NCI-H1092 (cell line): ENCODE data around the gene CNTN4.
"Not testable (repeated sequence)": the region's sequence is repeated elsewhere in the genome, so short reads cannot be mapped to it uniquely, and the experiment has no call there.

Source experiments
- DNase-seq: peaks from one replicate; lab custom pipeline; 2025; lab: John Stamatoyannopoulos, UW

Gene CNTN4

DNA sequence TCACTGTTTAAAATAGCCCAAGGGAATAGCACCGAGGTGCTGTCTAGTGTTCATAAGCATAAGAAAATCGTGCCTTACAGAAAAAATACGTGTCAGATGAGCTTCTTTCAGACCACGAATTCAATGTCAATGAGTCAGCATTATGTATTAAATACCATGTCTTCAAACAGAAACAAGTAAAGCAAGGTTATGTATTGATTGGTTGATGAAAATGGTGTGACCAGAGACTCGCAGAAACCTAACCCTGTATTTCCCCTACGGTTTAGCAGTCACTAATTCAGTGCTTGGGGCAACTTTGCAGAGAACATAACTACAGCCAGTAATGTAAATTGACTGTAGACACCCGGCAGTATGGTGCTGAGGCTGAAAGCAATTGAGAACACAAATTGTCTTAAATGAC, 703.8 kb downstream of the CNTN4 start:
- DNase-seq: no peak

DNA sequence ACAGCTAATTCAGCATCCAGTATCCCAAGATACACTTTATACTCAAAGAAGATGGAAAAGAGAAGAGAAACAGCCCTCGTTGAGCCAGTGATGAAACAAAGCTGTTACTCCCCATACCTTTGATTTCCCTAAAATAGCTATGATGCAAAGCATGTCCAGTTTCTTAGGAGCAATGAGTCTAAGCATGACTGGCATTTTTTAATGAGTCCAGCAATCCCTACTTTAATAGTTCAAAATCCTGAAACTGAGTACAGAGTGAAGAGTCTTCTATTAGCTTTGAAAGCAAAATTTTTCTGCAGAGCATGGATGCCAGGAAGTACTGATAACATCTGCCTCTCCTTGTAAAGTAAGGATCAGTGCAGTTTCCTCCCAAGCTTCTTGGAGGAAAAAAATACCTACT, 708.8 kb downstream of the CNTN4 start:
- no peak for DNase-seq

DNA sequence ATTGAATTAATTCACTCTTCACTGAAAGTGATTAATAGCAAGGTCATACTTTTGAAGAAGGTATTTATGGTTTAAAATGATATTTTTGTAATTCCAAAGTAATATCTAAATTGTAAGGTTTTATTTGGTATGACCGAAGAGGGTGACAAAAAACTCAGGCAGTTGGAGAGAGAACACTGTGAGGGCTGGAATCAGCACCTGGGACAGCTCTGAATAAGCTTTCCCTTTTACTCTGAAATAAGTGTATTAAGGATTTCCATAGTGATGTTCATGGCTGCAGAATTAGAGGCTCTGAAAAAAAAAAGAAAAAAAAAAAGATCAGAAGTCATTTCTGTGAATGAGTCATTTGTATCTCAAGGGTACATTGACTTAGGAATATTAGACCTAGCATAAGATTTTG, 712.1 kb downstream of the CNTN4 start:
- DNase-seq: no peak

DNA sequence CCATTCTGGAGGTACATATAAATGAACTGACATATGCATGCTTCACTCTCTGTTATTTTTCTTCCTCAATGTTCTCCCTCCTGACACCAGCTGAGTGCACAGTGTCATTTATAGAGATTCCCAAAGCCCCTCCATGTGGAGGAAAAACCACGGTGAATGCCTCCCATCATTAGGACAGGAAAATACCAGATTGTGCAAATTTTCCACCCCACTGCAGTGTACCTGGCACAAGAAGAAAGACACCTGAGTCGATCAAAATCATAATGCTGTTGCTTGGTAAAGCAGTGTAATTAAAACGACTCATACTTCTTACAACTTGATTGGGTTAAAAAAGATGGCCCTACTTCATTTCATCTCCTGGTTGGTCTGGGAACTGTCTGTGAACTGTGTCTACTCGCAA, 720.9 kb downstream of the CNTN4 start:
- no peak for DNase-seq

DNA sequence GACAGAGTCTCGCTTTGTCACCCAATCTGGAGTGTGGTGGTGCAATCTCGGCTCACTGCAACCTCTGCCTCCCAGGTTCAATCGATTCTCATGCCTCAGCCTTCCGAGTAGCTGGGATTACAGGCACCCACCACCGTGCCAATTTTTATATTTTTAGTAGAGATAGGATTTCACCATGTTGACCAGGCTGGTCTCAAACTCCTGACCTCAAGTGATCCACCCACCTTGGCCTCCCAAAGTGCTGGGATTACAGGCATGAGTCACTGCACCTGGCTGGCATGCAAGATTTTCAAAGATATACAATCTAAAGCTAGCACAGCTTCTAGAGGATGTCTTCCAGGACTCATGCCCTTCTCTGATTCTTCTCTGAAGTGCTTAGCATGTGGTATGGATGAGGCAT, 722.3 kb downstream of the CNTN4 start:
- DNase-seq: not testable (repeated sequence)

DNA sequence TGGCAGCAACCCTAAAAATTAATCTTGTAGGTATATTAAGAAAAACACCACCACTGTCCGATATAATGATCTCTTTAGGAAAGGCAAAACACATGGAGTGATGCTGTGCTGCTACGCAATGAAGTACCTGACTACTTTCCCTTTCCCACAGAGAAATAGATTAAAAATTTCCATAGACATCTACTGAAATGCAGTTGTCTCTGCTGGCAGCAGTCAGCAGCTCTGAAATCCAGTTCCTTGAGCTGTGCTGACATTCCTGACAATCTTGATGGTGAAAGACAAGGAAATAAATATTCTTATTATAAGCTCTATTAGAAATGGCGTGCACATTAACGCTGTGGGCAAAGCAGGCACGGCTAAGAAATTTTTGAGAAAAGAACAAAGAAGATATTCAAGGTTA, 723.9 kb downstream of the CNTN4 start:
- no peak for DNase-seq

DNA sequence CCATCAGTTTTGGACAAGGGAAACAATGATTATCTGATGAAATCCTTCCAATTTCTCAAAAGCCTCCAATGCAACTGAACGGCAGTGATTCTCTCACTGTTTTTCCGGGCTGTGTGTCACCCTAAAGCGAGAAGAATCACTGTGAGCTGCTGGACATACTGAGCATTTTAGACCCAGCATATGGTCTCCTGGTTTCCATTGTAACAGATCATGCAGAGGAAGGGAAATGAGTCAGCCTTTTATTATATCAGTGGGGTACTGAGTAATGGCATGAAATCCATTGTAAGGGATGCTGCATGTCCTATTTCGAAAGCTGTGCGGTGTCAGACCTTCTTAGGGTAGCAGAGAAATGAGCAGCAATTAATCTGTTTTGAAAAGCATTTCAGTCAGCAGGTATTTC, 724.4 kb downstream of the CNTN4 start:
- no peak for DNase-seq

DNA sequence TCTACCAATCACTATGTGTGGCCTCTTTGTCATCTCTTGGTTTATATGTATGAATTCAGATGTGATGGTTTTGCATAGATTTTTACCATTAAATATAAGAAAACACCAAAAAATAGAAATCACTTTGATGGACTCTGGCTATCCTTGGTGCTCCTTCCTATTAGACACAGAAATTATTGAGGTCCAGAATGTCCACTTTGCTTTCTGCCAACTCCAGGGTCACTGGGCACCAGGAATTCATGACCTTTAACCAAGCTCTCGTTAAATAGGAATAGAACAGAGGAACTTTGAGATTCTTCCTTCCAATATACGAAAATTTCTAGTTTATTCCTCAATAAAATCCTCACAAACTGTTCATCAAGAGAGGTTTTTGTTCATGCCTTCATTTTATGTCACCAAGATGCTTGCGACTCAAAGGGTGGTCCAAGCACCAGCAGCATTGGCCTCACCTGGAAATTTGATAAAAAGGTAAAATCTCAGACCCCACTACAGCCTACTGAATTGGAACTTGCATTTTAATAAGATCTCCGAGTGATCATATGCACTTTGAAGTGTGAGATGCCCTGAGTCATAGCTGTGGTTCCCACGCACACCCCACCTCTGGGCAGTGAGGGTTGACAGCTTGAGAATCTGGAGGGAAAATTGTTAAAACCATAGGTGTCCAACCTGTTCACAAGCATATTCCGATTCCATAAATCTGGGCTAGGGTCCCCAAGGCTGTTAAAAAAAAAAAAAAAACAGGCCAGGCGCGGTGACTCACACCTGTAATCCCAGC, 725.0 kb downstream of the CNTN4 start:
- no peak for DNase-seq

DNA sequence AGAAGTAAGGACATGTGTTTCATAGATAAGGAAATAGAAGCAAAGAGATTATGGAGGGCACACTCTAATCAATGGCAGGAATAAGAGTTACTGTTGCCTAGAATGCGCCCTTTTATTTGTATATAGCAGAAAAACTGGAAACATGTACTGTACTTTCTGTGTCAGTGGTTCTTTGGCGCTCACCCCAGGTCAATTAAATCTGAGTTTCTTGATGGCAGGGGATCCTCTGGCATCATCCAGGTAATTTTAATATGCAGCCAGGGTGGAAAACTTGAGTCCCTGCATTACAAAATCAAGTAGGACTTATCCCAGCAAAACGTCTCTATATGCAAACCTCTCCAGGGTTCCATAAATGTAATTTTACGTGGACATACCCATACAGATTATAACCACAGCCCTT, 727.4 kb downstream of the CNTN4 start:
- no peak for DNase-seq

DNA sequence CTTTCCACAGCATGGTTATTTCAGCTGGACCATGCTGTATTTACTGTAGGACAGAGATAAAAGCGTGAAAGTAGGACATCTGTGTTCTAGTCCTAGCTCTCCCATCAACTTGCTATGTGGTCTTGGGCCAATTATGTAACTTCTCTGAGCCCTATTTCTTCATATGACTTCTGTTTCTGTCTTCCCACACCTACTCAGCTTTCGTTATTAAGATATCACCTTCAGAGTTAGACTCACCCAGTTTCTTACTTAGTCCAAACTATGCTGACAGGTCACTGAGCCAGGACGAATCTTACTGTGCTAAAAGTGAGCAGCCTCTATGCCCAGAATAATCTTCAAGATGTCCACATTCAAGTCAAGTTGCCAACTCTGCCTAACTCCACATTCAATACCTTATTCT, 727.8 kb downstream of the CNTN4 start:
- no peak for DNase-seq

DNA sequence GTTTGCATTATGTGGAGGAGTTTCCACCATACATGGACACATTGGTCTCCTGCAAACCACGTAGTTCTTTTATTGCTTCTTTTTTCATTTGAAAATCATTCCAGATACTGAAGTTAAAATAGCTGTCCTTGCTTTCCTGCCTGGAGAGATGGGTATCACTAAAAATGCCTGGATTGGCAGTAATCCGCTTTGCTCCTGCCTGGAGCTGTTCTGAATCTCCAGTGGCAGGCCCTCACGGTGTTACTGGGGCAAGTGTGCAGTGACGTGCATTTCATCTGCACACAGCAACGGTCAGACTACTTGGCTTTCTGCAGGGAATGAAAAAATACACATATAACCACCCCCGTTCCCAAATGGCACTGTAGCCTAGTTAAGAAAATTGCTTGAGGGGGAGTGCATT, 738.6 kb downstream of the CNTN4 start:
- DNase-seq: no peak

DNA sequence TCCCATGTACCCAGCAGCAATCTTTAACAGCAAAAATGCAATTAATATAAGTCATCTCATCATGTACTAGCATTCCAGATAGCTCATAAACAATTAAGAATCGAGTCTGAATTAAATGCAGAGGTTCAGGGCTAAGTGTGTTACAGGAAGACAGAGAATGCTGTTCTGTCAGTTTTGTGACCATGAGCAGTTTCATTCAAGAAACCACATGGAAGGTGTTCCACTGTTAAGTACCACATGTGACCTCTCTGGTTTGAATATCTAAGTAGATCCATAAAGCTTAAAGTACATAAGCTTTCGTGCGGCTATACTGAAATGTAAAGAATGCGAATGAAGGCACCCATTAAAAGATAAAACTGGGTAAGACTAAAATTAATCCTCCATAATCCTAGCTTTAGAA, 739.2 kb downstream of the CNTN4 start:
- no peak for DNase-seq

DNA sequence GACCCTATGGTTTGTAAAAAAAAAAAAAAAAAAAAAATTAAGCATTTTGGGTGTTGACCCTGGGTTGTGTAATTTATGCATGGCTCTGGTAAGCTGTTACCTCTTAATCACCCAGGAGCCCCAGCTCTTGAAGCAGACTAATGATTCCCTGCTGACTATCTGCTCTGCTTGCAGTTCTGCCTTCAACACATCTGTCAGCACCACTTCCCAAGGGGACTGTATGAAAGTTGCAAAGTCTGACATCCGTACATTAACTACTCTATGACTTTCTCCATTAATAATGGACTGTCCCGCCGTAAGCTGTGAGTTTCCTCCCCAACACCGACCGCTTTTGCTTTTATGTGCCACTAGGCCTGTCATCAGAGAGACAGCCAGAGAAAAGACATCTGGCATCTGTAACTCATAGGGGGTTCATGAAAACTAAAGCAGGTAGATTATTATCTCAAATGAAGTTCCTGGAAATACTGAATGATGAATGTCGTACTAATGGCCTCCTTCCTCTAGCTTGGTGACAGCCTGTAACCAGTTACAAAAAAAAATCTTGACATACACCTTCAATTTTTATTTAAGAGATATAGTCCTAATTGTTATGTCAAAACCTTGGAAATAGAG, 740.0 kb downstream of the CNTN4 start:
- DNase-seq: no peak

DNA sequence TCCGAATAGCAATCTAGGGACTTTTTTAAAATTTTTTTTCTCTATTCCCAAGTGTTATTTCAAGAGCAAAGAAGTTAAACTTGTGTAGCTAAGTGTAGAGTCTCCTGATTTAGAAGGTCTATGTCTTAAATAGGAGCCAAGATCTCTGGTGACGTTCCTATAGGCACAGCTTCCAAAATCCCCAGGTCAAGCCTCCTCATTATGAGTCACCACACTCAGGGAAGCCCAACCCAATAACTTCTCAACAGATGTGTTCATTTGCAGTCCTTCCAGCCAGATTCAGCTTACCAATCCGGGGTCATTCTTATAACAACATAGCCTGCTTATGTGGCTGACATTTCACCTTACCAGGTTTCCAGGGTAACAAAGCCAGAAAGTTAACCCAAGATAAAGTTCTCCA, 741.2 kb downstream of the CNTN4 start:
- DNase-seq: no peak

DNA sequence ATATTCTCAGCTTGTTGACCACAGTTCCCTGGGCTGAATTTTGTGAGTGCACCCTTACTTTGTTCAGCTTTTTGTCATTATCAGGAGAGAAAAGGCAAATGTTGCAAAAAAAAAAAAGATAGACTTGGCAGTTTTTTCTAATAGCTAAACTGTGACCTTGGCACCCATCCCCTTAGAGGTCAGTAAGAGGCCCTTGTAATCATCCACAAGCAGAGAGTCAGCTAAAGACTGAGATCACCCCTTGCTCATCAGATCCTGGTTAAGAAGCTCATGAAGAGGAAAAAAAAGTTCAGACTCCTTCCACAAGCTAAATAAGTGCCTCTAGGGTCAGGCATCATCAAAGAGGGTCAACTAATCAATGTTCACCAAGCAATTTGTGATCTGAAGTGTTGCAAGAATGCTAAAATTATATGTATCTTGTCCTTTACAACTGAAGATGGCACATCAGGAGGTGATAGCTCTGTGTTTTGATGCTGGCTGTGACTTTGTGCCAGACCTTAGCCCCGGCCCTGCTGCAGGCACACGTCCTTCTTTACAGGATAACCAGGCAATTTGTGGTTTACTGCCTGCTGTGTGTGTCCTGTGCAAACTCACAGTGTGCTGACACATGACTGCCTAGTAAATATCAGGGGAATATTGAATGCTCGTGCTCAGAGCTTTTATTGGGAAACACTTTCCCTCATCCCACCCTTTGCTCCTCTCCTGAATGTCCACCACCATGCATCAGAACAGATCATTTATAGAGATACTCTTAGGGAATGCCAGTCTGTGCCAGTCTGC, 748.6 kb downstream of the CNTN4 start:
- DNase-seq: no peak

DNA sequence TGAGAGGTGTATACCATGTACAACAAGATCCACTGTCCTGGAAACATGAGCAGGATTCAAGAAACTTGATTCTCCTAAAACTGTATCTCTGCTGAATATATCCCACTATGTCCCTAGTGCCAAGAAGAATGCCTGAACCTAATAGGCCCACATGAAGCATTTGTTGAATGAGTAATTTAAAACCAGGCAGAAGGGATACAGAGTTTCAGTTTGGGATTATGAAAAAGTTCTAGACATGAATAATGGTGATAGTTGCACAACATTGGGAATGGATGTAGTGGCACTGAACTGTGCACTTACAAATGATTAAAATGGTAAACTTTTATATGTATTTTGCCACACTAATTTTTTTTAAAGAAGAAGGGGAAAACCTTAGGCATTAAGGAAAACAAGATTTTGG, 750.4 kb downstream of the CNTN4 start:
- no peak for DNase-seq

DNA sequence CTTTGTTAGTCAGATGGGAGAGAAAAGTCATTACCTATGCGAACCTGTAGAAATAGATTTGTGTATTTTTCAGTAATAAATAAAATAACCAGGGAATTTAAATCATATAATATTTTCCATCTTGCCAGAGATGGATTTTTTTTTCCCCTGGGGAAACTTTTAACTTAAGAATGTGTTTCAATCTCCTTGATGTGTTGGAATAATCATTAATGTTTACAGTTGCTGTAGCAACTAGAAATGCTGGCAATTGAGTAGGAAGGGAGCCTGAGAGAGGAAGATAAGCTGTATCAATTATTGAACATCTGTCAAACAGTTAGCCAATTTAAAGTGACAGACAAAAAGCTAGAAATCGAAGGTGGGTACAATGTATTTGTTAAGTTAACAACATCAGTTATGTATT, 752.0 kb downstream of the CNTN4 start:
- no peak for DNase-seq

DNA sequence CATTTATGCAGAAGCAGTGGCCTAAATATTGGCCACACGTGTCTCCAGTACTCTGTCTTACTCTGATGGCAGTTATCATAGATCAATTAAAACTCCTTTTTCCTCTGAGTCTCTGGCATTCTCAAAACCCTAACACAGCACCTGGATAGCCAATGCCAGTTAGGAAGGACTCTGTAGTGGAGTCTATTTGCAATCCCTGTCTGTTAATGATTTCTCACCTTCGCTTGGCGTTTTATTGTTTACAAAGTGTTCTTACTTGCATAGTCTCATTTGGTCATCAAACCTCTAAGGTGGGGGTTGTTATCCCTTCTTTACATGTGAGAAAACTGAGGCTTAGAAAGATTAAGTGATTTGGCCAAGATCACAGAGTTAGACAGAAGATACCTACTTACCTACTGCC, 752.7 kb downstream of the CNTN4 start:
- no peak for DNase-seq

DNA sequence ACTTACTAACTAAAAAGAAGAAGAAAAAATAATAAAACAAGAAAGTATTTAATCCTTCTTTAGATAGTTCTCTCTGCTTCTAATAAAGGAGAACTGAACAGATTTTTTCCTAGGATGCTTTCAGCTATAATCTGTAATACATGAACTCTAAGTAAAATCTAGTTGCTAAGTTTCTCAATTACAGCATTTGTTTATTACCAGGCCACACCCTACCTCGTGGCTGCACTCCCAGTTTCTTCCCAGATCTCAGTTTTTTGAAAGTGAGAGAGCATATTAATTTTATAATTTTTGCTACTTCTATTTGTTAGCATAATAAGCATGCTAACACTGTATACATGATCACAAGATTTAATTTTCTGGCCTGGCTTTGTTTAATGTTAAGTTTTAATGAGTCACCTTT, 753.2 kb downstream of the CNTN4 start:
- DNase-seq: no peak

DNA sequence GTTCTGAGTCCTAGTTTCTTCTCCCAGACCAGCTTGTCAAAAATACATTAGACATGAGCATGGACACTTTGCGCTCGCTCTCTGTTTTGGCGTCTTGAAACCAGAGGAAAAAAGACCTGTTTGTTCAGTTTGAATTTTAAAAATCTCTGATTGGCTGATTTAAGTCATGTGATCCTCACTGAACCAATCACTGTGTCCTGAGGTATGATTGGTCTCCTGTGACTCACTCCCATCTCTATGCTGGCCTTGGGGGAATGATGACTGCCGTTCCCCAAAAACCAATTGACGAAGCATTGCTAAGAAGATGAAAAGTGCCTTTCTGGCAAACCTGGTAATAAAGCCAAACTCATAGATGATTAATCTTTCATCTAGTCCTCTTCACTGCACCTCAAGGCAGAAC, 755.0 kb downstream of the CNTN4 start:
- DNase-seq: no peak

DNA sequence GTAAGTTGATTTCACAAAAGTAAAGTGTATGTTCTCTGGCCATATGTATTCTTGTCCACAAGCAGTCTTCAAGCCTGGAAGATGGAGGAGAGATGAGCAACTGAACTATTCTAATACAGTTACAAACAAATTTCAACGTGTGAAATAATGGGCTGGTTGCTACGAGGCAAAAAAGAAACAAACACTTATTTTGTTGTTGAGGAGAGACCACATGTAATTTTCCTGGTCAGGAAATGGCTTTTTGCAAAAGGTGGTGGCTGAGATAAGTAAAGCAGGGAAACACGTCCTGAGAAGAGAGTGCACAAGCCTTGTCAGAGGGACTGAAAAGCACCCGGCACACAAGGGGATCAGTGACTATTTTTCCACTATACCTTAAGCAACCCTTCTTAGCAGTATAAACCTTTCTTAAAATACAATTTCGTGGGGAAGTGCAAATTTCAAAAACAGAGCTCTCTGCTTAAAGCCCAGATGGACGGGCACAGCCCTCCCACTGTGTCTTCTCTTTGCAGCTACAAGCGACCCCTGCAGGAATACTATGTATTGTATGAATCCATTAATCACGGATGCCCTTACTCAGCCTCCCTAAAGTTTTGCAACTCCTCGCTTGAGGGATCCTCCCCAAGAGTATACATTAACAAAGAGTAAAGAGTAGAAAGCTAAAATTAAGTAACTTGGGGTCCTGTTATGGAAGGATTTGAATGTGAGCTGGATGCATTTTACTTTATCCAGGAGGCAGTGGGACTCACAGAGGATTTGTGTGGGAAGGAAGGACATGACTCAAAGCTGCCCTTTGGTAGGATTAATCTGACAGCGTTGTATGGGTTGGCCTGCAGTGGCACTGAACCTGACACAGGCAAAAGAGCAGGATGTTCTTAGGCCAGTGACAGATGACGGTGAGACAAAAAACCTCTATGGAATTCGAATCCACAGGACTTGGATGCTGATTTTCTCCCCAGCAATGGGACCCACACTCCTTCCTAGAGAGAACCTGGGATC, 757.8 kb downstream of the CNTN4 start:
- DNase-seq: no peak

DNA sequence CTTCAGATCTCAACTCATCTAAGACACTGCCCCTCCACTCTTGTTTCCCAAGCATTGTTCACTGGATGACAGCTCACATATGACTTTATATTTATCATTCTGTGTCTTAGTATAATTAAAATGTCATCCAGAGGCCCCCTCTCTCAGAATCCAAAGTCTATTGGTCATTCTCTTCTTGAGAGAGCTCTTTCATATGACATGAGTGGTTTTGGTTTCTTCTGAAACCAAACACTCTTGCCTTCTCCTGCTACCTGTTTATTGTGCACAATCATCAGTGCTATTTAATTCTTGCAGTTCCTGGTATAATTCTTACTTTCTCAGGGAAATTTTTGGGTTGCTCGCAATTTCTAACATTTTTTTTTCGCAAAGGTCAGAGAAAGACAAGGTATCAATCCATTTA, 762.0 kb downstream of the CNTN4 start:
- no peak for DNase-seq
